D721Med (cell line): ENCODE data around the gene DMRT1.
A peak's percentile ranks its signal among the peaks of the same experiment; 100 is the strongest.

Experiments
- DNase-seq: peaks from one replicate; pipeline ENCODE4 v3.0.0; 2011; ENCODE audit warnings: low spot score; ENCODE audit not compliant: insufficient read length
- FAIRE-seq: peaks from 2 replicates; lab custom pipeline; 2011; peaks lifted over from hg19 to GRCh38; lab: Jason Lieb, UNC
- TF ChIP-seq, protein P1 (sequence below): IDR thresholded peaks from 2 replicates; pipeline ENCODE4 v1.5.1; 2012; ENCODE audit warnings: mild to moderate bottlenecking, control low read depth; ENCODE audit not compliant: insufficient read depth; ENCODE audit errors: missing control alignments

Gene DMRT1

DNA sequence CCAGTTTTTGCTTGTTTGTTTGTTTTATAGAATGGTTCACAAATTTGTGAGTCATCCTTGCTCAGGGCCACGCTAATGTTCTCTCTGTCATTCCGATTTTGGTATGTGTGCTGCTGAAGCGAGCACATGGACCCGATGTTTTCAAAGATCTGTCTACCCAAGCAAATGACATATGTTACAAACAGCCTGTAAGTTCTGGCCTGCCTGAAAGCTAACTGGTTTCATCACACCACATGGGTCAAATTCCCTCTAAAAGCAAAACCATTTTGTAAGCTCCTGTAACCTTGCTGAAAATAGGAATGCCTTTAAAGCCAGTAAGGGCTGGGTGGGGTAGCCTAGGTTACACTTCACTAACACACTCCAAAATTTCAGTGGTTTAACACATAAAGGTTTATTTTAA lies 160.3 kb downstream of the DMRT1 start:
- FAIRE-seq (no peak), DNase-seq (no peak)
- TF ChIP-seq, protein P1, sequence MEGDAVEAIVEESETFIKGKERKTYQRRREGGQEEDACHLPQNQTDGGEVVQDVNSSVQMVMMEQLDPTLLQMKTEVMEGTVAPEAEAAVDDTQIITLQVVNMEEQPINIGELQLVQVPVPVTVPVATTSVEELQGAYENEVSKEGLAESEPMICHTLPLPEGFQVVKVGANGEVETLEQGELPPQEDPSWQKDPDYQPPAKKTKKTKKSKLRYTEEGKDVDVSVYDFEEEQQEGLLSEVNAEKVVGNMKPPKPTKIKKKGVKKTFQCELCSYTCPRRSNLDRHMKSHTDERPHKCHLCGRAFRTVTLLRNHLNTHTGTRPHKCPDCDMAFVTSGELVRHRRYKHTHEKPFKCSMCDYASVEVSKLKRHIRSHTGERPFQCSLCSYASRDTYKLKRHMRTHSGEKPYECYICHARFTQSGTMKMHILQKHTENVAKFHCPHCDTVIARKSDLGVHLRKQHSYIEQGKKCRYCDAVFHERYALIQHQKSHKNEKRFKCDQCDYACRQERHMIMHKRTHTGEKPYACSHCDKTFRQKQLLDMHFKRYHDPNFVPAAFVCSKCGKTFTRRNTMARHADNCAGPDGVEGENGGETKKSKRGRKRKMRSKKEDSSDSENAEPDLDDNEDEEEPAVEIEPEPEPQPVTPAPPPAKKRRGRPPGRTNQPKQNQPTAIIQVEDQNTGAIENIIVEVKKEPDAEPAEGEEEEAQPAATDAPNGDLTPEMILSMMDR: no peak

DNA sequence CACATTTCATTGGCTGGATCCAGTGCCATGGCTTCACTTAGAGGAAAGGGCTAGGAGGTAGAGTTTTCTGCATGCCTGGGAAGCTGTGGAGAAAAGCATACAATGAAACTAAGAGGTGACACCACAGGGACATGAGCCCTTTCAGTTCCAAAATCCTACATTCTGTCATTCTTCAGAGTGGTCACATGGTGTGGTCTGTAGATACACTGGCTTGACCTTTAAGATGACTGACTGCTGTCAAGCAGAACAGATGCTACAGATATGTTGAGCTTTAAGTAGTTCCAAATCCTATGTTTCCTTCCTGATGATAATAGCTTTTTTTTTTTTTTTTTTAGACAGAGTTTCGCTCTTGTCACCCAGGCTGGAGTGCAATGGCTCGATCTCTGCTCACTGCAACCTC lies 161.2 kb downstream of the DMRT1 start:
- no peak for DNase-seq
- TF ChIP-seq, protein P1: no peak
- no peak for FAIRE-seq

DNA sequence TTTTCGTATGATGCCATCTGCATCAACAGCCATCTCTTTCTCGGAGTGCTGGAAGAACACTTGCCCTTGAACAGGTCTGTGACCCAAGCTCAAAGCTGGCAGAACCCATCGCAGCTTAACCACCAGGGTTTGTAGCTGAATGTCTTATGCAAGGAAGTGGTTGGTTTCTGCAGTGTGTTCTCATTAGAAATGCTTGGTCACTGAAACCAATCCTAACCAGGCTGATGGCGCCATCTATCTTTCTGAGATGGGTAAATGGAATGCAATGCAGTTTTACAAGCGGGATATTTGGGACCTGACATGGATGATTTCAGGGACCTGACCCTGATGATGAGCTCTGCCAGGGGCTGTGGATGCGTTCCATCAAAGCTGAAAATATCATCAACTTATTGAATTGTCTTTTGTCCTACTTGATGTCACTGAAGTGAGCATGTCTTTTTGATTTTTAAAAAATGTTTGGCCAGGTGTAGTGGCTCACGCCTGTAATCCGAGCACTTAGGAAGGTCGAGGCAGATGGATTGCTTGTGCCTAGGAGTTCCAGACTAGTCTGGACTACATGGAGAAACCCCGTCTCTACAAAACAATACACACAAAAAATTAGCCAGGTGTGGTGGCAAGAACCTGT lies 163.7 kb downstream of the DMRT1 start:
- TF ChIP-seq, protein P1: peak; percentile 61
- FAIRE-seq (peak; percentile 46), DNase-seq (no peak)

DNA sequence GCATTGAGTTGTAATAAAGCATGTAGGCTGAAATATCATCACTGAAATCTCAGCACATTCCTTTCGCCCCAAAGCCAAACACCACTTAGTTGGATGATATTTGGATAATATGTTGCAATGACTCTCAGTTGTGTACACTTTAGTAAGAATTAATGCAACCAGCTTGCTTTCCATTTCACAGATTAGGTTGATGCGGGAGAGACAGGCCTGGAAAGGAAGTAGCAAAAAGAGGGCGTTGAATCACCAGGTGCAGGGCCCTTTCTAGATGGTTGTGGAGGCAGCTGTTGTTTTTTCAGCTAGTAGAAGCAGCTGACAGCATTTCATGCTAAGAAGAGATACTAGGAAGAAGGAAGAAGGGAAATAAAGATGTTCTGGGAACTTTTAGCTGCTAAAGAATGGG lies 165.8 kb downstream of the DMRT1 start:
- DNase-seq (no peak), FAIRE-seq (no peak)
- TF ChIP-seq, protein P1: no peak

DNA sequence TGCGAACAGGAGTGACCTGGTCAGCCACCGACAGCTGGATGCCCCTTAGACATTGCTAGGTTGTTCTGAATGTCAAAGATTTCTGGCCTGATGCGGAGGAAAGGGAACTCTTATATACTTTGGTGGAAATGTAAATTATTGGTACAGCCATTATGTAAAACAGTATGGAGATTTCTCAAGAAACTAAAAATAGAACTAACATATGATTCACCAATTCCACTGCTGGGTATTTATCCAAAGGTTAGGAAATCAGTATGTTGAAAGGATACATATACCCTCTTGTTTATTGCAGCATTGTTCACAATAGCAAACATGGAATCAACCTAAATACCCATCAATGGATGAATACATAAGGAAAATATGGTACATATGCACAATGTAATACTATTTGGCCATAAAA lies 166.7 kb downstream of the DMRT1 start:
- TF ChIP-seq, protein P1: no peak
- DNase-seq: no peak
- no peak for FAIRE-seq

DNA sequence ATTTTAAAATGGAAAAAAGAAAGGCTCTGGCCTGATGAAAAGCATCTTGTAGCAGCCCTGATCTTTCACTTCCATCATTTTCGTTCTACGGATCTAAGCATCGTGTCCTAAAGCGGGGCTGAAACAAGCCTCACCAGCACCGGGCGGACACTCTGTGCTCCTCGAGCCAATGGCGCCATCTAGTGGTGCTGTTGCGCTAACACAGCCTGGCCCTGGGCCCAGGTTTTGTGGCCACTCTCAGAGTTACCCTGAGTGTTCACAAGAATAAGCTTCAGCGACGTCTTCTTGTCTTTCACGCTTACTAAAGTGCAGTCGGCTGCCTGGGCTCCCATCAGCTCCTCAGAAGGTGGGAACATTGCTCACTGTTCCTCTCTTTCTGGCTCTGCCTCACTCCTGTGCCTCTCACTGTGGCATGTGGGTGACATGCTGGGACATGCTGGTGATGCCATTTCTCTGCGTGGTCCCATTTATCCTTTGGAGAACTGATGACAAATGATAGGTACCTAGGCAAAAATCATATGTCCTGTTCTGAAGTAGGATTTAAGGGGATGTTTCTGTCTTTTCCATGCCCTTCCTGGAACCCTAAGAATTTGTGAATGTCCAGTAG lies 167.7 kb downstream of the DMRT1 start:
- DNase-seq: peak; percentile 33

DNA sequence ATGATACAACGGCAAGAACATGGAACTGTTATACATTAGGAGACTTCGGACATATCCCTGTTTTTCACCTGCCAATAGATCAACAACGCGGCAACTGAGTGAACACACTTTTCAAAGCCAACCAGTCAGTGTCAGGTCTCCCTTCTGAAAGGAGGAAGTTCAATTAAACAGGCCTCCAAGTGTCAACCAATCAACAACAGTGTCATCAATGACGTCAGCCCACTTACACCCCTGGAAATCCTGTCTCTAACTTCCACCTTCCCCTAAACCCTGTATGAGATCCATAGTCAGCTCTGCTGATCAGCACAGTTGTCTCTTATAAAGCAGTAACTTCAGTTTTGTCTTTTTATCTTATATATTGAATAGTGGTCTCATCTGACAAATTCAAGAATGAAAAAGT lies 171.5 kb downstream of the DMRT1 start:
- FAIRE-seq: no peak
- TF ChIP-seq, protein P1: no peak
- DNase-seq: no peak

More for the DNA sequence above, 167.7 kb downstream of the DMRT1 start:
- no peak for FAIRE-seq
- TF ChIP-seq, protein P1: peak; percentile 95
